GM19397 (cell line): ENCODE data around the gene RERE.
A peak's percentile ranks its signal among the peaks of the same experiment; 100 is the strongest.

ENCODE experiments used
- ATAC-seq: cut with Tn5 transposase; IDR thresholded peaks from one replicate; pipeline ENCODE4 v1.9.1; 2021; ENCODE audit warnings: mild to moderate bottlenecking, moderate library complexity; ENCODE audit not compliant: unreplicated experiment

RERE gene

GRCh38 chr1:8817412-8818324 is at the start of gene RERE:
Gene RERE, minus strand, starts transcription at chr1:8817640.
- peak; percentile 95 for ATAC-seq

GRCh38 chr1:8866792-8867415 is 49.5 kb upstream of the RERE start:
- no peak for ATAC-seq

- ATAC-seq = no peak
Measured at GRCh38 chr1:8866173-8866791, 48.8 kb upstream of the RERE start.

GRCh38 chr1:8864713-8865344 is 47.4 kb upstream of the RERE start:
- ATAC-seq = no peak

GRCh38 chr1:8863794-8864233 is 46.4 kb upstream of the RERE start:
- ATAC-seq = no peak

- no peak for ATAC-seq
Measured at GRCh38 chr1:8863138-8863537, 45.7 kb upstream of the RERE start.

GRCh38 chr1:8862528-8862927 is 45.1 kb upstream of the RERE start:
- no peak for ATAC-seq

DNA sequence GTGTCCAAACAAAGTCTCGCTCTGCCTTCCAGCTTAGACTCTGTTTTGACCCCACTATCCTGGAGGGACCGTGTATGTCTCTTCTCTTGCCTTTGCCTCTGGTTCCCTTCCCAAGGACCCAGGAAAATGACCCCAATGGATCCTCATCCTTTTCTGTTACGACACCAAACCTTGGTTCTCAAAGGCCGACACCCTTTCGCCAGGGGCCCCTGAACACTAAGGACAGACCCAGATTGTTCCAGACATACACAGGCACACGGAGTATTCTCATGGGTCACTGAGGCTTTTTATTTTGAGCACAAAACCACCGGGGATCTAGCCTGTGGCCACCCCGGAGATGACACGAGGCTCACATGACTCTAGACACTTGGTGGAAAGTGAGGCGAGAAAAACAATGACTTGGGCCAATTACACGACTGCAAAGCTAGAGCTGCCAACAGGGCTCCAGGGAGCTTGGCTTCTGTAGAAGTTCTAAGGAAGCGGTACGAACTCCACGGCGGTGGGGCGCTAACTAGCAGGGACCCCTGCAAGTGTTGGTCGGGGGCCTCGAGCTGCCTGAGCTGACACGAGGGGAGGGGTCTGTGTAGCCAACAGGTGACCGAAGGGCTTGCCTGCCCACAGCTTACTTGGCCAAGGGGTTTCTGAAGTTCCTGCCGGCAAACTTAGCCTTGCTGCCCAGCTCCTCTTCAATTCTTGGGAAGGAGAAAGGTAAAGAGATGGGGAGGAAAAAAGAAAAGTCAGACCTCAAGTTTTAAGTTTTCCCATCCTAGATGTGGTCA is 43.5 kb upstream of the RERE start:
- no peak for ATAC-seq

DNA sequence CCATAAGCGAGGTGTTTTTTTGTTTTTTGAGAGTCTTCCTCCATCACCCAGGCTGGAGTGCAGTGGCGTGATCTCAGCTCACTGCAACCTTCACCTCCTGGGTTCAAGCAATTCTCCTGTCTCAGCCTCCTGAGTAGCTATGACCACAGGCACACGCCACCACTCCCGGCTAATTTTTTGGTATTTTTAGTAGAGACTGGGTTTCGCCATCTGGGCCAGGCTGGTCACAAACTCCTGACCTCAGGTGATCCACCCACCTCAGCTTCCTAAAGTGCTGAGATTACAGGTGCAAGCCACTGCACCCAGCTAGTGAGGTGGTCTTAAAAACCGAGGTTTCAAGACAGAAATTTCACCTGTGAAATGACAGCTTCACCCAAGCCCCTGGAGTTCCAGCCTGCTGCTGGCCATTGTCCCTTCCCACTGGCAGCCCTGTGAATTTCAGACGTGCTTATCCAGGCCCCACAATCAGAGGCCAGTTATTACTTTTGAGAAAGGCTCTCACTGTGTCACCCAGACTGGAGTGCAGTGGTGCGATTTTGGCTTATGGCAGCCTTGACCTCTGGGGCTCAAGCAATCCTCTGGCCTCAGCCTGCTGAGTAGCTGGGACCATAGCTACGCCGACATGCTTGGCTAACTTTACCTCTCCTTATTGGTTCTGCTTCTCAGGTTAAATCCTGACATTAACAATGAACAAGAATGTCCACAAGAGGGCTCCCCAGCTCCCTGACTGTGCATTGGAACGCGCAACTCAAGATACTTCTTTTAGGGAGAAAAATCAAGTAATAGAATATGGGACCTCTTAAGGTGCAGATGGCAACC is 41.7 kb upstream of the RERE start:
- no peak for ATAC-seq

DNA sequence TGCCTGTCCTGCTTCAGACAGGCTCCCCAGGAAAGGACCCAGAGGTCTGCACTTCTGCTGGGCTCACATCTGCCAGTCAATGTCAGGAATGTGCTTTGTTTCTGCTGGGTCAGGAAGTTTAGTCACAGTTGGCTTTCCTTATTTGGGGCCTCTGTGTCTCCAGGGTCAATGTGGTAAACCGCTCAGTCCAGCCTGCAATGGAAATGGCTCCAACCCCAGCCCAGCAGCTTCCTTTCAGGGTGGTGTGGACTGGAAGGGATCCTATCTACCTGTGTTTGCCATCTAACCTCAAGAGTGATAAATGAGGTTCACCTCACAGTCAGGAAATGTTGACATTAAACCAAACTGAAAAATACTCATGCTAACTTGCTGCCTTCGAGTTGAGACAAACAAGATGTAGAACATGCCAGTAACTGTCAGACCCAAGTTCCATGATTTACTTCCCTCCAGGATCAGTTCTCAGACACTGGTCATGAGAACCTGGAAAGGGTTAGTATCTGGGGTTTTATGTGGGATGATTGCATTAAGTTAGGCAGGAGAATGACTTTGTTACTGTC is 40.8 kb upstream of the RERE start:
- no peak for ATAC-seq

- ATAC-seq = no peak
Measured at GRCh38 chr1:8856689-8857412, 39.4 kb upstream of the RERE start.

- ATAC-seq = no peak
Measured at GRCh38 chr1:8854240-8854639, 36.8 kb upstream of the RERE start.

DNA sequence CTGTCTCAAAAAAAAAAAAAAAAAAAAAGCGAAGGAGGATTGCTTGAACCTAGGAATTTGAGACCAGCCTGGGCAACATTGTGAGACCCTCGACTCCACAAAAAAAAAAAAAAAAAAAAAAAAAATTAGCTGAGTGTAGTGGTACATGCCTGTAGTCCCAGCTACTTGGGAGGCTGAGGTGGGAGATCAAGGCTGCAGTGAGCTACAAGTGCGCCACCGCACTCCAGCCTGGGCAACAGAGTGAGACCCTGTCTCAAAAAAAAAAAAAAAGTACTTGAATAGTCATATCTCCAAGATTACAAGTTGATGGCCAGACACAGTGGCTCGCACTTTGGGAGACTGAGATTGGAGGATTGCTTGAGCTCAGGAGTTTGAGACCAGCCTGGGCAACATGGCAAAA is 33.6 kb upstream of the RERE start:
- no peak for ATAC-seq

GRCh38 chr1:8848663-8849386 is 31.4 kb upstream of the RERE start:
- no peak for ATAC-seq

DNA sequence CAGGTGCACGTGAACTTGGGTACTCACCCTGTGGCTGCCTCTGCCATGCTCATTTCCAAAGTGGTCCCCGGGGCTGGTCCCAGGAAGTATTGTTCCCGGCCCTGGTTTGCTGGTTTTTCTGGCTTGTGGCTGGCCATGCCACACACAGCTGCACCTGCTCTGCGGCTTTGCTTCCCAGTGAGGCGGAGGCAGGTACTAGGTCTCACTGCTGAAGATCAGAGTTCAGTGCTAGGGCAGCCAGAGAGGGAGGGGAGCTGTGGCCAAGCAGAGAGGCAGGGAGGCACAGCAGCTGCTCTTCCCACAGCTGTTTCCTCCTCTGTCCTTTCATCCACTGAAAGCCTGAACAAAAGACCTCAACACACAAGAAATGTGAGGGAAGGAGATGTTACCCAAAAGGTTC is 30.6 kb upstream of the RERE start:
- no peak for ATAC-seq

- ATAC-seq = no peak
Measured at GRCh38 chr1:8846263-8846662, 28.8 kb upstream of the RERE start.

DNA sequence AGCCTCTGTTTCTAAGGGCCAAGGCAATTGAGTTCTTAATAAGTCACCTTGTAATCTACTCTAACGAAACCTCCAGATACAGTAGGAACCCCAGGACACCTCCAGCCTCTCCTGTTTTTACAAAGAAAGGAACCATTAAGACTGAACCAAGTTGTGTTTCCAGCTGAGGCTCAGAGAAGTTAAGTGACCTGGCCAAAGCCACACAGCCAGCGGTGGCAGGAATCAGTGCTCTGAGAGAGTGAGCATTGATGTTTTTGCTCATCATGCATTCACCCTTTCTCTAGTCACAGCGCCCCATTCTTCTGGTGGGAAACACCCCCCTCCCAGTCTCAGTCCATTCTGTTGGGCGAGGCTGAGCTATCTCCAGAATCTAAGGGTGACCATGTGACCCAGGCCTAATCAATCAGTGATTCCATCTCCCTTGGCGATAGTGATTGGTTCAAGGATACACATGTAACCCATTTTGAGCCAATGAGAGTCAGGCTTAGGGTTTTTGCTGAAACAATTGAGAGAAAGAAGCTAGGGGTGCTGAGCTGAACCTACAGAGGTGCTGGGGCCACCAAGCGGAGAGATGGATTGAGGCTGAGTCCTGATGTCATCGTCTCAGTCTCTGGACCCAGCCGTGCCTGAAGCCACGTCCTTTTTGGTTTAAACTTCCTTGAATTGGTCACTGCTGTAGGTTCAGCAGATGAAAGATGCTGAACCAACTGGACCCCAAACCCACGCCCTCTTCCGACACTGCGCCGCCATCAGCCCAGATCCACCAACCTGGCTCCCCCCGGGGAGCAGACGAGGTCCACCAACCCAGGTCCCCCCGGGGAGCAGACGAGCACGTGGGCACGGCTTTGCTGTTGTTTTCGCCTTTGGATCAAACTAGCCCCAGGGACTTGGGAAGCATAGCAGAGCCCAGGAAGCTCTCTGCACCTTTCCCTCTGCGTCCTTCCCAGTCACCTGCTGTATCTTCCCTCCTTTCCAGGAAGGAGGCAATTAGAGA is 28.0 kb upstream of the RERE start:
- ATAC-seq = no peak
